ENCODE data around the gene FRAS1. TPM values are rescaled to one million over a fixed set of nuclear protein-coding genes. Genes with fewer than 3 reads are reported as not detected.

Gene FRAS1
- total RNA-seq, 1 donor from 2014 or later = 18.9 TPM

DNA sequence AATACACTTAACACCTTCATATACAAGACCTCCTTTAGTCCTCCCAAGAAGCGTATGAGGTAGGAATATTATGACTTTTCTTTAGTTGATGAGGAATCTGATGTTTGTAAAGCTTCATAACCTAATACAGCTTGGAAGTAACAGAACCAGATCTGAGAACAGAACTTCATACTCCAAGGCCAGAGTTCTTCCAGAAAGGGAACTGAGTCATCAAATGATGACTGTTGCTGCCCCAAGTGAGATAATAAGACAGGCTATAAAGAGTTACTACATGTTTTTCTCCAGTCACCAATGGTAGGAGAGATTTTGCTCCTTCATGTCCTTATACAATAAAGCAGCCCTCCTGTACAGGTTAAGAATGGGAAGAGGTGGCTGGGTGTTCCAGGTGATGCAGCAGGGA lies 420.2 kb downstream of the FRAS1 start:
- no peak overlapping the region for H3K4me3 Mint-ChIP-seq (ENCODE audit: unreplicated experiment)
- peaks cover 5% of the 10 kb centered on the region for H3K36me3 Mint-ChIP-seq (ENCODE audit: low read depth)

GRCh38 chr4:78478523-78478922 lies 421.4 kb downstream of the FRAS1 start:
- no peak for DNase-seq (ENCODE audit: low spot score)
- no peaks in the 10 kb centered on the region for H3K9me3 Mint-ChIP-seq (ENCODE audit: low read depth)
- H3K36me3 Mint-ChIP-seq (ENCODE audit: low read depth) = peaks cover 3% of the 10 kb centered on the region
- no peak for TF ChIP-seq CTCF (IDR thresholded peaks at IDR 0.05)
- H3K27me3 Mint-ChIP-seq (ENCODE audit: low read depth) = no peaks in the 10 kb centered on the region
- H3K4me3 Mint-ChIP-seq (ENCODE audit: unreplicated experiment) = no peak overlapping the region
- H3K27ac Mint-ChIP-seq (ENCODE audit: unreplicated experiment) = no peak overlapping the region
- no peaks in the 10 kb centered on the region for H3K4me1 Mint-ChIP-seq (ENCODE audit: low read depth)

More for the DNA sequence above, 420.2 kb downstream of the FRAS1 start:
- Mint-ChIP-seq H3K4me1 (ENCODE audit: low read depth) (no peaks in the 10 kb centered on the region), H3K9me3 (ENCODE audit: low read depth) (no peaks in the 10 kb centered on the region), H3K27me3 (ENCODE audit: low read depth) (no peaks in the 10 kb centered on the region), H3K27ac (ENCODE audit: unreplicated experiment) (no peak overlapping the region)
- TF ChIP-seq CTCF (IDR thresholded peaks at IDR 0.05) = no peak
- no peak for DNase-seq (ENCODE audit: low spot score)

- Mint-ChIP-seq H3K4me3 (ENCODE audit: unreplicated experiment) (no peak overlapping the region), H3K4me1 (ENCODE audit: low read depth) (no peaks in the 10 kb centered on the region), H3K27ac (ENCODE audit: unreplicated experiment) (no peak overlapping the region), H3K9me3 (ENCODE audit: low read depth) (no peaks in the 10 kb centered on the region), H3K36me3 (ENCODE audit: low read depth) (peaks cover 3% of the 10 kb centered on the region), H3K27me3 (ENCODE audit: low read depth) (no peaks in the 10 kb centered on the region)
- no peak for TF ChIP-seq CTCF (IDR thresholded peaks at IDR 0.05)
- no peak for DNase-seq (ENCODE audit: low spot score)
These were observed 423.2 kb downstream of the FRAS1 start for GRCh38 chr4:78480286-78480685.

- Mint-ChIP-seq H3K4me3 (ENCODE audit: unreplicated experiment) (no peak overlapping the region), H3K27me3 (ENCODE audit: low read depth) (no peaks in the 10 kb centered on the region), H3K36me3 (ENCODE audit: low read depth) (peaks cover 3% of the 10 kb centered on the region), H3K9me3 (ENCODE audit: low read depth) (no peaks in the 10 kb centered on the region), H3K4me1 (ENCODE audit: low read depth) (no peaks in the 10 kb centered on the region), H3K27ac (ENCODE audit: unreplicated experiment) (no peak overlapping the region)
- no peak for TF ChIP-seq CTCF (IDR thresholded peaks at IDR 0.05)
- no peak for DNase-seq (ENCODE audit: low spot score)
These were observed 424.1 kb downstream of the FRAS1 start for GRCh38 chr4:78481180-78481579.

DNA sequence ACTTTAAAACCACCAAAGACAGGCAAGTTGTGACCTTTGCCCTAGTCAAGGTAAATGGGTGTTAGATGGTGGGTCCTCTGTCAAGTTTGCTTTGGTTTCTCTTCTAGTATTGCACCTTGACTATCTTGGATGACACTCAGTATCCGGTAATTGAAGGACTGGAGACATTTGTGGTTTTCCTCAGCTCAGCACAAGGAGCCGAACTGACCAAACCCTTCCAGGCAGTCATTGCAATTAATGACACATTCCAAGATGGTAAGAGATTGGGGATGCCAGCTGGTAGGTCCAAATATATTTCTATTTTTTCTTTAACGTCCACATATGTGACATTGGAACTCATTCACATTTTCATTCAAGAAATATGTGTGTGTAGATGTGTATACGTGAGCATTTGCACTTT lies 425.2 kb downstream of the FRAS1 start:
- no peak for TF ChIP-seq CTCF (IDR thresholded peaks at IDR 0.05)
- peaks cover 3% of the 10 kb centered on the region for H3K36me3 Mint-ChIP-seq (ENCODE audit: low read depth)
- DNase-seq (ENCODE audit: low spot score) = no peak
- H3K27me3 Mint-ChIP-seq (ENCODE audit: low read depth) = no peaks in the 10 kb centered on the region
- no peaks in the 10 kb centered on the region for H3K9me3 Mint-ChIP-seq (ENCODE audit: low read depth)
- peaks cover 2% of the 10 kb centered on the region for H3K4me1 Mint-ChIP-seq (ENCODE audit: low read depth)
- no peak overlapping the region for H3K27ac Mint-ChIP-seq (ENCODE audit: unreplicated experiment)
- H3K4me3 Mint-ChIP-seq (ENCODE audit: unreplicated experiment) = no peak overlapping the region
